SIG-M5 treated with dmso at 0.1 percent for 504 hours (cell line): ENCODE data around the gene ADM2.
A peak's percentile ranks its signal among the peaks of the same experiment; 100 is the strongest.
"Not testable (repeated sequence)": the region's sequence is repeated elsewhere in the genome, so short reads cannot be mapped to it uniquely, and the experiment has no call there.

Source experiments
- DNase-seq: peaks from one replicate; lab custom pipeline; 2025; ENCODE audit not compliant: unreplicated experiment; lab: John Stamatoyannopoulos, UW

Gene ADM2

DNA sequence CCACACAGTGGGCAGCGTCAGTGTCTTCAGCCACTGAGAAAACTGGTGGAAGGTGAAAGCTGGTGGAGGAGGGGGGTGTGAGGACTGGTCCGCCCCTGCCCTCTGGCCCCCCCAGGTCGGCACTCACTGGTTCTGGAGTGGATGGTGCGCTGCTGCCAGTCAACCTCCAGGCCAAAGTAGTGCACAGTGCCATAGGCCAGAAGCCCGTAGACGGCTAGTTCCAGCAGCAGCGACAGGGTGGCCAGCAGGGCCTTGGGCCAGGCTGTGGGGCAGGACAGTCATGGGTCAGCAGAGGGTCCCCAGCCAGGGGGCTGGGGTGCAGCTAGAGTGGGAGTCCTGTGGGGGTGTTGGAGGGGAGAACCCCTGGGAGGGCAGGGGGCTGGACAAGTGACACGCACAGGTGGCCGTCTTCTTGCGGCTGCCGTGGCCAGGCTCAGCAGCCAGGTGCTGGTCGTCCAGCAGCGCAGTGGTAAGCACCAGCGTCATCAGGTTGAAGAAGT is 24.0 kb downstream of the ADM2 start:
- no peak for DNase-seq

DNA sequence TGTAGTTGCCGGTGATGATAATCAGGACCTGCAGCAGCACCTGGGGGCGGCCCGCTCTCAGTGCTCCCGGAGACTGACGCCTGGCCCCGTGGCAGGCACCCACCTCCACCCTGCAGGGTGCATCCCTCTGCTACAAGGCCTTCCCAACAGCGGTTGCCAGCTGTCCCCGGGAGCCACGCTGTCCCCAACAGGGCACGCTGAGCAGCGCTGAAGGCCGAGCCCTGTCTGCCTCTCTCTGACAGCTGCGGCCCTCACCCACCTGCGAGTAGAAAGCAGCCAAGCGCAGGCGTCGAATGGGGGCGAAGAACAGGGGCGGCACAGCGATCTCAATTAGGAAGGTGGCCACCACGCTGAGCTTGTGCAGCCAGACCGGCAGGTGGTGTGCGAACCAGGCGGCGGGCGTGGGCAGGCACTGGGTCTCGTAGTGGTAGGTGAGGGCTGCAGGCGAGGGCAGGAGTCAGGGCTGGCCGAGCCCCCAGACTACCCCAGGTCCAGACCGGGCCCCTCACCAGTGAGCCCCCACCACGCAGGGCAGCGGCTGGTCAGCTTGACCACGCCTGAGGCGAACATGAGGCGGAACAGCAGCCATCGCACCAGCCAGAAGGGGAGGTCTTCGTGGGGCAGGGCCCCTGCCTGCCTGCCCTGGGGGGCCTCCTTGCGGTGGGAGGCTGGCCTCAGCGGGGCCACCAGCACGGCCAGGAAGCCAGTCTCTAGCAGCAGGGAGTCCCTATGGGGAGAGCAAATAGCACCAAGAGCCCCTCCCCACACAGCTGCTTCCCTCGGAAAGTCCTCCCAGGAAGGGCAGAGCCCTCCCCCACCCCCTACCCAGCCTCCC is 24.6 kb downstream of the ADM2 start:
- no peak for DNase-seq

DNA sequence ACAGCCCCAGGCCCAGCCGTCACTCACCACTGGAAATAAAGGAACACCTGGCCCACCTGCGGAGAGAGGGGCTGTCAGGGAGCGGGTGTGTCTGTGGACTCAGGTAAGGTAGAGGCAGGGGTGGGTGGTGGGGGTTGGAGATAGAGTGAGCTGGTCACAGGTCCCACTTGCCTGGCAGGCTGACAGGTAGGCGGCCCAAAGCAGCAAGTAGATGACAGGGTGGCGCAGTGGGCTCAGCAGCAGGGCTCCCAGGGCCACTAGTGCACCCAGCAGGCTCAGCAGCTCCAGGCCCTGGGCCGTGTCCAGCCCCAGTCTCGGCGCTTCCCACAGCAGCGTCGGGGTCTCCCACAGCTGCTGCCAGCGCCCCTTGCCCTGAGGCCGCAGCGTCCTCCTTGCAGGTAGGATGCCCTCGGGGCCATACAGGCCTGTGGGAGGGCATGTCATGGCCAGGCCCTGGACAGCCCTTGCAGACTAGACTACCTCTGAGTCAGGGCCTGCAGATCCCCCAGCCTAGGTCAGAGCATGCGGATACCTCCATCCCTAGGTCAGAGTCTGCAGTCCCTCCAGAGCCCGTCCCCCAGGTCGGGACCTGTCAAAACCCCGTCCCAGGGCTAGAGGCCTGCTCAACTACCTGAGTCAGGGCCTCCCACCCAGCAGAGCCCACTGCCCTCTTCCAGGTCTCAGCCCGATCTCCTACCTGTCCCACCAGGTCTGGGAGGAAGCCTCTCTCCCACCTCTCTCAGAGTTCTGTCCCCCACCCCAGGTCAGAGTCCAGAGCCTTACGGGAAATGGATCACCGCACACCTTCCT is 25.5 kb downstream of the ADM2 start:
- no peak for DNase-seq

DNA sequence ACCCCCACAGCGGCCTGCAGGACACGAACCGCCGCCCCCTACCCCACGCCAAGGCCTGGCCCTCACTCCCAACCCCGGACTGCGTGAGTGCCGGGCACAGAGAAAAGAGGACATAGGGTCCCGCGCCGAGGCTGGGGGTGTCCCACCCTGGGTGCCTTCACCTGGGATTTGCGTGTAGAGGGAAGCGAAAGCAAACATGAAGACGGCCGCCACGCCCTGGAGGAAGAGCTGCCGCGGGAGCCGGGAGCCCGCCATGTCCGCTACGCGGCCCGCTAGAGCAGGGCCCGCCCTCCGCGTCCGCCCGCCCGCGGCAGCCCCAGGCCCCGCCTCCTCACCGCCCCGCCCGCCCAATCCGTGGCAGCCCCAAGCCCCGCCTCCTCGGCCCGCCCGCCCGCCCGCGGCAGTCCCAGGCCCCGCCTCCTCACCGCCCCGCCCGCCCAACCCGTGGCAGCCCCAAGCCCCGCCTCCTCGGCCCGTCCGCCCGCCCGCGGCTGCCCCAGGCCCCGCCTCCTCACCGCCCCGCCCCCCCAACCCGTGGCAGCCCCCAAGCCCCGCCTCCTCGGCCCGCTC is 26.2 kb downstream of the ADM2 start, which contains the start of gene LMF2:
TSS of gene LMF2 (minus strand) at position 282 of the 570 bp plus-strand sequence. CDS start at position 255, 27 bp downstream.
- no peak for DNase-seq

DNA sequence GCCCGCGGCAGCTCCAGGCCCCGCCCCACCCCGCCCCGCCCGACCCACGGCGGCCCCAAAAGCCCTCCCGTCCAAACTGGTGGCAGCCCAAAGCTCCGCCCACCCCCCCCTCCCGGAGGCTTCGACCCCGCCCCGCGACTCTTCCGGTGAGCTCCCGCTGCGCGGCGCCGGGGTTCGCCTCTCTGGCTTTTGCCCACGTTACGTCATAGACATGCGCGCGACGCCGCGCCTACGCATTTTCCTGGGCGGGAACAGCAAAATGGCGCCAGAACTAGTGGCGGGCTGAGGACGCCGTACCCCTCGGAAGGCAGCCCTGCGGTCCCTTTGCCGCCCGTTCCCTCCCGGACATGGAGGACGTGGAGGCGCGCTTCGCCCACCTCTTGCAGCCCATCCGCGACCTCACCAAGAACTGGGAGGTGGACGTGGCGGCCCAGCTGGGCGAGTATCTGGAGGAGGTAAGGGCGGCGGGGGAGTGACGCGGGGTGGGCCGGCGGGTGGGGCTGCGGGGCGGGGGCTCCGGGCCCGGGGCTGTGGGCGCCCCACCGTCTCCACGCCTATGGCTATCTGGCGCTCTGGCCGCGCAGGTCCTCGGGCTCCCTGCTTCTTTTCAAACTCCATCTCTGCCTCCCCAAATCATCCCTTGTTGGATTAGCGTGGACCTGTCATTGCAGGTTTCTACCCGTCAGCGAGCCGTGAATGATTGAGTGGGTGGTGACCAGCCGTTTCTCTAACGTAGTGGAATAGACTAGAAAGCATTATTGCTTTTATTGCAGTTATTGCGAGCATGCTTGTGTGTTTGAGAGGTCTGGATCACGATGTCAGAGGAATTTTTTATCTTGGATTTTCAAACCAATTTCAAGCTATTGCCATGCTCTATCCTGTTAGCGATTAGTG is 26.9 kb downstream of the ADM2 start, which contains the start of gene NCAPH2:
TSS of gene NCAPH2 (plus strand) at position 234 of the 894 bp plus-strand sequence. CDS start at position 348, 114 bp downstream.
- peak; percentile 88 for DNase-seq

DNA sequence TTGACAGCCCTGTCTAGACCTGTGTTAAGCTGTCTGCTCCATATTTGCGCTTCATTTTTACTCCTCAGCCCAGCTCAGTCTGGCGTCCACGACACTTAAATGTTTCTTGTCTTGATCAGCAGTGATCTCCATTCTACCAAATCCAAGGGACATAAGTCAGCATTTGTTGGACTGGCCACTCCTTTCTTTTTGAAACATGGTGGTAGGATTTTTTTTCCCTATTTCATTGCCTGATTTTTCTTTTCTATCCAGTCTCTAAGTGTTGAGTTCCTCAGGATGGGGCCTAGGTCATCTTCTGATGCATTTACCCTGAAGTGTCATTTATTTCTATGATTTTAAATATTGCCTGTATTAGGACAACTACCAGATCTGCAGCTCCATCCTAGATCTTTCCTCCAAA is 27.6 kb downstream of the ADM2 start:
- no peak for DNase-seq

DNA sequence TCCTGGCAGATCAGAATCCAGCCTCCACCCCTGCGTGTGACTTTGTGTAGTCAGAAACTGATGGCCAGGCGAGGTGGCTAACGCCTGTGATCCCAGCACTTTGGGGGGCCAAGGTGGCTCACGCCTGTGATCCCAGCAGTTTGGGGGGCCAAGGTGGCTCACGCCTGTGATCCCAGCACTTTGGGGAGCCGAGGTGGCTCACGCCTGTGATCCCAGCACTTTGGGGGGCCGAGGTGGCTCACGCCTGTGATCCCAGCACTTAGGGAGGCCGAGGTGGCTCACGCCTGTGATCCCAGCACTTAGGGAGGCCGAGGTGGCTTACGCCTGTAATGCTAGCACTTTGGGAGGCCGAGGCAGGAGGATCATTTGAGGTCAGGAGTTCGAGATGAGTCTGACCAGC is 31.8 kb downstream of the ADM2 start:
- no peak for DNase-seq

DNA sequence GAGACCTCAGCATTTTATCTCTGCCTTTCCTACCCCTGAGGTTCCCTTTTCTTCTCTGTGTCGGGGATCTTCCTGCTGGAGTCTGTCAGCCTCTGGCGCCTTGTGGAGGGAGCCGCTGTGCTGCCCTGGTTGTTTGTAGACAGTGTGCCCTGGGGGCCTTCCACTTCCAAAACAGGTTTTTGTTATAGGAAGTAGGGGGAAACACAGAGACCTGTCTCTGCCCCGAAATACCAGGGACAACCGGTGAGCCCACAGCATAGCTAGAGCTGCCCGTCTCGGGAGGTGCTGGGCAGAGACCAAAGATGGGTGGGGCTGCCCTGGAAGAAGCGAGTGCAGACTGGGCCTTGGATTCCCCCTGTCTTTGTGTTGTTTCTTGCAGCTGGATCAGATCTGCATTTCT is 34.7 kb downstream of the ADM2 start:
- DNase-seq, result no peak

DNA sequence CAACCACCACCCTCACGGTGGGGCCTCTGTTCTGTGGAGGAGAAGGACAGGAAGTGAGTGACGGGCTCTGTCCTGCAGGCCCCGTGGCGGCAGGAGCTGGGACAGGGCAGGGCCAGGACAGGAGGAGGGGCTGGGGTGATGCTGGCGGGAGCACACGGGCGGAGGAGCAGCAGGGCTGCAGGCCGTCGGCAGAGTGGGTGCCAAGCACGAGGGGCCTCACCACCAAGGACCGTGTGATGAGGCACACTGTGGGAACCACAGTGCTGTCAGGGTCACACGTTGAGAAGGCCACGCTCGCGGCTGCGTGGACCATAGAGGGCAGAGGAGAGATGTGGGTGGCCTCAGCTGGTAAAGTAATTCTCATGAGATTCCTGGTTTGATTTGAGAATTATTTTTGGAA is 35.5 kb downstream of the ADM2 start:
- DNase-seq, result no peak

DNA sequence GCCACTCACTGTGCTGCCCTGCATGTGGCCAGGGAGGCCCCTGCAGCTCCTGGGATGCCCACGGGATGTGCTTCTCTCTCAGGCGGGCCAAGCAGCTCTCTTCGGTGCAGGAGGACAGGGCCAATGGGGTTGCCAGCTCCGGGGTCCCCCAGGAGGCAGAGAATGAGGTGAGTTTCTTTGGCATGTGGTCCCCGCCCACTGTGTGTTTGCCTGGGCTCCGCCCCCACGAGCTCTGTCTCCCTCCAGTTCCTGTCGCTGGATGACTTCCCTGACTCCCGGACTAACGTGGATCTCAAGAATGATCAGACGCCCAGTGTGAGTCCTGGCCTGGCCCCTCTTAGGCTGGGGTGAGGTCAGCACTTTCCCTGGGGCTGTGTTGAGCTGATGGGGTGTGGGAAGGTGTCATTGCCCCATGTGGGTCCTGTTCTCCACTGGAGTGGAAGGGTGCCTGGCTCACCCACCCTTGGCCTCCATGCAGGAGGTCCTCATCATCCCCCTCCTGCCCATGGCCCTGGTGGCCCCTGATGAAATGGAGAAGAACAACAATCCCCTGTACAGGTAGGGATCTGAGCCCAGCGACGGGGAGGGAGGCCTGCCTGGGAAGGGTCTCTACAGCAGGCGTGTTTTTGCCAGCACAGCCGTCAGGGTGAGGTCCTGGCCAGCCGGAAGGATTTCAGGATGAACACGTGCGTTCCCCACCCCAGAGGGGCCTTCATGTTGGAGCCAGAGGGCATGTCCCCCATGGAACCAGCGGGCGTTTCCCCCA is 36.3 kb downstream of the ADM2 start:
- no peak for DNase-seq

DNA sequence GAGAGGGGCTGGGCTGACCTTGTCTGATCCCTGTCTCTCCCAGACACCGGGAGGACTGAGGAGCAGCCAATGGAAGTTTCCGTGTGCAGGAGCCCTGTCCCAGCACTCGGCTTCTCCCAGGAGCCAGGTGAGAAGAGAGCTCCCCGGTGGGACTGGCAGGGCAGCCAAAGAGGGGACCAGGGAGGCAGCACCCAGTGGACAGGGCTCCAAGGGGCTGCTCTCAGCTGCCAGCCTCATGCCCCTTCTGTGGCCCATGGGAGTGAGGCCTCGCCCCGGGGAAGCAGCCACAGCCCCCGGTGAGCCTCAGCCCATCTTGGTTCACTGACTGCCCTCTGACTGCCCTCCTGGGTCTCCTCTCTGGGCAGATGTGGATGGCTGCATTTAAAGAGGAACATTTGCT is 37.3 kb downstream of the ADM2 start:
- no peak for DNase-seq

DNA sequence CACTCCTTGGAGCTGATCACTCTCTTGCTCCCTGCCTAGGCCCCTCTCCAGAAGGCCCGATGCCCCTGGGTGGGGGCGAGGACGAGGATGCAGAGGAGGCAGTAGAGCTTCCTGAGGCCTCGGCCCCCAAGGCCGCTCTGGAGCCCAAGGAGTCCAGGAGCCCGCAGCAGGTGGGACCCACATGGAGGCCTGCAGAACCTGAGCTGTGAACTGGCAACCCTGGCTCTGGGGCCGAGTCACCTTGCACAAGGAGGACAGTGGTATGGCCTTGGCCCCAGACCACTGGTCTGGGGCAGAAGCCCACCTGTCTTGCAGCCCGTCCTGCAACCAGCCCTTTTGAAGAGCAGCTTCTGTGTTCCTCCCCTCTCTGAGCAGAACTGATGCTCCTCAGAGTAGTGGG is 37.8 kb downstream of the ADM2 start:
- DNase-seq, result no peak

DNA sequence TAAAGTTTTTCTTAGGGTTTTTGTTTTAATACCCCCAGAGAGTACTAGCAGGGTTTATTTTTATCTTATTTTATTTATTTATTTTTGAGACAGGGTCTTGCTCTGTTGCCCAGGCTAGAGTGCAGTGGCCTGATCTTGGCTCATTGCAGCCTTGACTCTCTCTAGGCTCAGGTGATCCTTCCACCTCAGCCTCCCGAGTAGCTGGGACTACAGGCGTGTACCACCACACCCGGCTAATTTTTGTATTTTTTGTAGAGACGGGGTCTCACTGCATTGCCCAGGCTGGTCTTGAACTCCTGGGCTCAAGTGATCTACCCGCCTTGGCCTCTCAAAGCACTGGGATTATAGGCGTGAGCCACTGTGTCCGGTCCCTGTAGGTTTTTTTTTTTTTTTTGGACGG is 38.8 kb downstream of the ADM2 start:
- not testable (repeated sequence) for DNase-seq

DNA sequence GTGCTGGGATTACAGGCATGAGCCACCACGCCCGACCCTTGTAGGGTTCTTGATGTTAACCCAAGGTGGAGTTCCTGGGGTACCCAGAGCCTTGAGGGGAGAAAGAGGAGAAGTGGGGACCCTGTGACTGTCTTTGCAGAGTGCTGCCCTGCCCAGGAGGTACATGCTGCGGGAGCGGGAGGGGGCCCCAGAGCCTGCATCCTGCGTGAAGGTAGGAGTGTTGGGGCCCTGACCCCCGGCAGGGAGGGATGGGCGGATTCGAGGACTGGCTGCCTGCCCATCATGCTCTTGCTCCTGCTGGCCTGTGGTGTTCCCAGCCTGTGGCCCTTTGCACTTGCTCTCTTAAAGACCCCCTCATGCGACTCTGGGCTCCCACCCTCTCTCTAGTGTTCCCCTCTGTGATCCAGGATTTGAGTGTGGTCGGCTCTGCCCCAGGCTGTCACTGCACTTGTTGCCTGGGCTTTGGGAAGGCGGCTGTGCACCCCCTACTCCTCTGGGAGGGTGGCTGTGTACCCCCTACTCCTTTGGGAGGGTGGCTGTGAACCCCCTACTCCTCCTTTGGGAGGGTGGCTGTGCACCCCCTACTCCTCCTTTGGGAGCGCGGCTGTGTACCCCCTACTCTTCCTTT is 39.6 kb downstream of the ADM2 start:
- DNase-seq, result no peak

DNA sequence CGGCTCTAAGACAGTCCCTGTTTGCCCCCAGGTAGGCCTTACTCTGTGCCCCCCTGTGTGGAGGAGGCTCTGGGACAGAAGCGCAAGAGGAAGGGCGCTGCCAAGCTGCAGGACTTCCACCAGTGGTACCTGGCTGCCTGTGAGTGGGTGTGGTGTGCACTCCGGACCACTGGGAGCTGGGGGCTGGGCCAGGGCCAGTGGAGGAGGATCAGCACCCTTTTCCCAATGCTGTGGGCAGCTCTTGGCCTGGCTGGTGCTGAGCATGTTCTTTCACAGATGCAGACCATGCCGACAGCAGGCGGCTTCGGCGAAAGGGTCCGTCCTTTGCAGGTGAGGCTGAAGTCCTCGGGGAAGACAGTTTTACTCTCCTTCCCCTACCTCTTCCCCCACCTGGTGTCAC is 40.4 kb downstream of the ADM2 start:
- no peak for DNase-seq

DNA sequence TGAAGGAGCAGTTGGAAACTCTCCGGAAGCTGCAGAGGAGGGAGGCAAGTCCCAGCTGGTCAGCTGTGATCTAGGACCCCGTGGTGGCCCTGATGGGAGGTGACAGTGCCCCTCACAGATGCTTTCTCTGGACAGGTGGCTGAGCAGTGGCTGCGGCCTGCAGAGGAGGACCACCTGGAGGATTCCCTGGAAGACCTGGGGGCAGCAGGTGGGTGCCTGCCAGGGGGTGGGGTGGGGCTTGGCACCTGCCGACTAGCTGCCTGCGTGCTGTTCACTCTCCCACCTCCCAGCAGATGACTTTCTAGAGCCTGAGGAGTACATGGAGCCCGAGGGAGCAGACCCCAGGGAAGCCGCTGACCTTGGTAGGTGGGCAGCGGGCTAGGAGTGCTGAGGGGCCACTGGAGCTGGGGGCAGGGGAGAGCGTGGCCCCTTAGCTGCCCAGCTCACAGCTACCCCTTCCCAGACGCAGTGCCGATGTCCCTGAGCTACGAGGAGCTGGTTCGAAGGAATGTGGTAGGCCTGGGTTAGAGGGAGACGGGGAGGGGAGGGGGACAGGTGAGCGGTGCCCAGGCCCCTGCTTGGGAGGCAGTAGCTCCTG is 41.0 kb downstream of the ADM2 start:
- DNase-seq, result no peak

DNA sequence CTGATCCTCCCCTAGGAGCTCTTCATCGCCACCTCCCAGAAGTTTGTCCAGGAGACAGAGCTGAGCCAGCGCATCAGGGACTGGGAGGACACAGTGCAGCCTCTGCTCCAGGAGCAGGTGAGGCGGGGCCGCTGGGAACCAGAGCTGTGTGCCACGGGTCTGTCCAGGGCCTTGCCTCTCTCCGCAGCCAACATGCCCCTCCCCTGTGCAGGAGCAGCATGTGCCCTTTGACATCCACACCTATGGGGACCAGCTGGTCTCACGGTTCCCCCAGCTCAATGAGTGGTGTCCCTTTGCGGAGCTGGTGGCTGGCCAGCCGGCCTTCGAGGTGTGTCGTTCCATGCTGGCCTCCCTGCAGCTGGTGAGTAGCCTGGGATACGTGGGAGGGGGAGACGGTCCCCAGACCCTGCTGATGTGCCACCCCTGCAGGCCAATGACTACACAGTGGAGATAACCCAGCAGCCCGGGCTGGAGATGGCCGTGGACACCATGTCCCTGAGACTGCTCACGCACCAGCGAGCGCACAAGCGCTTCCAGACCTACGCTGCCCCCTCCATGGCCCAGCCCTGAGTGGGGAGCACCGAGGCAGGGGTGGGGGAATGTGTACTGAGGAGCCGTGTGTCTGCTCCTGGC is 41.6 kb downstream of the ADM2 start:
- no peak for DNase-seq

DNA sequence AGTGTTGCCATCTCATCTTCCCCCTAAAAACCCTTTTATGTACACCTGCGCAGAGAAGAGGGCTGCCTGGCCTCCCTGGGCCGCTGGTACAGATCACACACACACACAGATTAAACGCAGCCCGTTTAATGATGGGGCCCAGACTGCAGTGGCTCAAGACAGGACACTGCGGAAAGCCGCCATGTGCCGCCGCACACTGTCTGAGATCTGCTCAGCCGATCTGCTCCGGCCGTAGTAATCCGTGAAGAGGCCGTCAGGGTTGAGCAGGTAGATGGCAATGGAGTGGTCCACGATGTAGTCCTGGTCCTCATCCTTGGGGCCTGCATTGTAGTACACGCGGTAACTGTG is 42.1 kb downstream of the ADM2 start:
- DNase-seq, result no peak
